T-cell (primary cell): ENCODE measurements around the gene HNRNPA3. TPM values are rescaled to one million over a fixed set of nuclear protein-coding genes. Genes with fewer than 3 reads are reported as not detected.
"Not testable (repeated sequence)": the region's sequence is repeated elsewhere in the genome, so short reads cannot be mapped to it uniquely, and the experiment has no call there.

Source experiments
- ATAC-seq, 4 experiments: fragments of 200-7000 bp in 3 of 4; fragments of 150-1000 bp in 1 of 4; cut with Tn5 transposase; replicated peaks in 1 of 4; 1 replicate in 3 of 4; 2 replicates in 1 of 4; pipeline ENCODE4 v1.10.0; 2021; ENCODE audit warnings: moderate library complexity in 3 of 4, mild to moderate bottlenecking in 2 of 4, moderate number of reproducible peaks in 1 of 4
- CTCF ChIA-PET, 2 donors: fragments of 300-600 bp; sonication (Branson Sonifier 250); formaldehyde crosslinking; loops; one replicate each; lab custom pipeline; 2022; ENCODE audit warnings: antibody characterized with exemption in 2 of 2; lab: Charles Lee
- POLR2A ChIA-PET, 2 donors: fragments of 300-600 bp; sonication (Branson Sonifier 250); formaldehyde crosslinking; loops; one replicate each; lab custom pipeline; 2022; ENCODE audit warnings: antibody characterized with exemption in 2 of 2; lab: Charles Lee
- DNase-seq, 35 experiments: peaks; one replicate each; pipeline versions ENCODE4 v3.0.0 to v3.0.0-alpha.2; 2013 to 2023
- H3K27ac ChIP-seq: one replicate; pipeline ENCODE4 v1.5.1; 2013; ENCODE audit warnings: low read length
- H3K27me3 ChIP-seq, 2 experiments: replicated peaks in 1 of 2; 1 replicate in 1 of 2; 2 replicates in 1 of 2; pipeline versions ENCODE4 v1.6.1 to v1.7.0; 2013; ENCODE audit warnings: low read length in 1 of 2, mixed read lengths in 1 of 2; ENCODE audit not compliant: control insufficient read depth in 2 of 2, insufficient read depth in 2 of 2; ENCODE audit errors: extremely low read depth in 1 of 2
- H3K36me3 ChIP-seq, 2 donors: 1 replicate in 1 of 2; 2 replicates in 1 of 2; pipeline versions ENCODE4 v1.6.1 to v1.7.0; 2013; ENCODE audit warnings: low read length in 1 of 2; ENCODE audit not compliant: control insufficient read depth in 2 of 2, insufficient read depth in 1 of 2; ENCODE audit errors: extremely low read depth in 1 of 2
- H3K4me1 ChIP-seq, 2 experiments: 1 replicate in 1 of 2; 2 replicates in 1 of 2; pipeline versions ENCODE4 v1.6.1 to v1.7.0; 2013; ENCODE audit warnings: low read length in 2 of 2, mixed read lengths in 1 of 2; ENCODE audit not compliant: insufficient read depth in 2 of 2, control insufficient read depth in 1 of 2; ENCODE audit errors: extremely low read depth in 1 of 2
- H3K4me3 ChIP-seq, 2 donors: 1 replicate in 1 of 2; 2 replicates in 1 of 2; pipeline versions ENCODE4 v1.5.1 to v1.7.0; 2013; ENCODE audit warnings: mild to moderate bottlenecking in 2 of 2, low read length in 1 of 2, moderate library complexity in 1 of 2; ENCODE audit not compliant: control insufficient read depth in 1 of 2; ENCODE audit errors: extremely low read depth in 1 of 2
- H3K9me3 ChIP-seq: 2 replicates; pipeline ENCODE4 v1.7.0; 2013
- H3K27ac Mint-ChIP-seq, 2 donors: one replicate each; pipeline ENCODE4 v1.8.0; 2020 to 2021; ENCODE audit warnings: mild to moderate bottlenecking in 2 of 2, mixed read lengths in 2 of 2
- H3K27me3 Mint-ChIP-seq, 2 donors: one replicate each; pipeline ENCODE4 v1.8.0; 2021 to 2022; ENCODE audit warnings: mixed read lengths in 2 of 2
- H3K36me3 Mint-ChIP-seq: one replicate; pipeline ENCODE4 v1.8.0; 2021; ENCODE audit warnings: mixed read lengths
- H3K4me1 Mint-ChIP-seq, 3 donors: one replicate each; pipeline ENCODE4 v1.8.0; 2020 to 2022; ENCODE audit warnings: mixed read lengths in 3 of 3, mild to moderate bottlenecking in 1 of 3
- H3K4me3 Mint-ChIP-seq, 3 donors: one replicate each; pipeline ENCODE4 v1.8.0; 2020 to 2022; ENCODE audit warnings: mild to moderate bottlenecking in 3 of 3, mixed read lengths in 3 of 3, moderate library complexity in 3 of 3
- H3K9me3 Mint-ChIP-seq, 3 donors: one replicate each; pipeline ENCODE4 v1.8.0; 2020 to 2022; ENCODE audit warnings: mixed read lengths in 3 of 3
- WGBS: methylation state at CpG from one replicate; pipeline ENCODE4 v1.1.5; 2013; ENCODE audit warnings: missing lambda C conversion rate; ENCODE audit not compliant: insufficient coverage; 5-methylcytosine and 5-hydroxymethylcytosine counted together
- total RNA-seq, 35 experiments: library from RNA in 6 of 35; stranded (reverse) in 6 of 35; fragments of 120-200 nt in 1 of 35; gene quantifications; one replicate each; pipeline versions ENCODE4 v1.2.1 to v1.2.4 and lab custom pipeline; 2013 to 2026

HNRNPA3 gene
- total RNA-seq, 5 donors from 2014 or later (not counting 1 experiment from before 2014, with no cell fraction given), result 134 to 220 (median 151) TPM

- ChIA-PET CTCF (interaction anchor here in 1 of 2 donors (1.4 kb wide), 1 partner anchor 117 kb away, joined by 3 read pairs; no protein-coding TSS in a partner anchor), POLR2A (interaction anchor here in 1 of 2 donors (0.8 kb wide), 1 partner anchor 495 kb away, joined by 9 read pairs; no protein-coding TSS in a partner anchor)
- ATAC-seq (no peak), DNase-seq (no peak)
- Histone ChIP-seq H3K36me3 (no peaks in the 10 kb centered on the region), H3K27ac (no peak overlapping the region), H3K4me3 (no peak overlapping the region), H3K9me3 (no peaks in the 10 kb centered on the region), H3K4me1 (no peaks in the 10 kb centered on the region), H3K27me3 (peaks cover 0 to 5% of the 10 kb centered on the region in 2 experiments)
- no peak overlapping the region for H3K4me3 Mint-ChIP-seq
- peaks cover 0 to 3% of the 10 kb centered on the region in 2 donors for H3K27me3 Mint-ChIP-seq
- no CpG with 5 or more reads among the region's 1 CpG for WGBS
- no peak overlapping the region for H3K27ac Mint-ChIP-seq
- H3K36me3 Mint-ChIP-seq, result no peaks in the 10 kb centered on the region
- no peaks in the 10 kb centered on the region for H3K9me3 Mint-ChIP-seq
- no peaks in the 10 kb centered on the region for H3K4me1 Mint-ChIP-seq
These were observed 33.8 kb upstream of the HNRNPA3 start for GRCh38 chr2:177178797-177179196.

GRCh38 chr2:177179227-177179626 is 33.4 kb upstream of the HNRNPA3 start:
- H3K4me1 Mint-ChIP-seq, result no peaks in the 10 kb centered on the region
- DNase-seq (no peak), ATAC-seq (no peak)
- H3K27me3 ChIP-seq, result peaks cover 0 to 5% of the 10 kb centered on the region in 2 experiments
- H3K4me3 Mint-ChIP-seq, result no peak overlapping the region
- H3K9me3 Mint-ChIP-seq, result no peaks in the 10 kb centered on the region
- no peak overlapping the region for H3K27ac Mint-ChIP-seq
- H3K9me3 ChIP-seq, result no peaks in the 10 kb centered on the region
- CTCF ChIA-PET, result no interaction called here
- no peaks in the 10 kb centered on the region for H3K36me3 Mint-ChIP-seq
- H3K36me3 ChIP-seq, result no peaks in the 10 kb centered on the region
- POLR2A ChIA-PET, result no interaction called here
- H3K4me3 ChIP-seq, result no peak overlapping the region
- H3K27ac ChIP-seq, result no peak overlapping the region
- no peaks in the 10 kb centered on the region for H3K4me1 ChIP-seq
- WGBS, result no CpG with 5 or more reads among the region's 2 CpGs
- peaks cover 0 to 2% of the 10 kb centered on the region in 2 donors for H3K27me3 Mint-ChIP-seq

GRCh38 chr2:177179671-177180070 is 32.9 kb upstream of the HNRNPA3 start:
- H3K27me3 Mint-ChIP-seq, H3K9me3 ChIP-seq, H3K36me3 ChIP-seq, DNase-seq, H3K36me3 Mint-ChIP-seq, H3K9me3 Mint-ChIP-seq, H3K27ac Mint-ChIP-seq, ATAC-seq, H3K4me1 Mint-ChIP-seq, H3K4me1 ChIP-seq, H3K4me3 ChIP-seq, H3K27me3 ChIP-seq, H3K4me3 Mint-ChIP-seq, POLR2A ChIA-PET, H3K27ac ChIP-seq: not testable (repeated sequence)
- CTCF ChIA-PET, result interaction anchor here in 1 of 2 donors (0.6 kb wide), 1 partner anchor 81 kb away, joined by 3 read pairs; no protein-coding TSS in a partner anchor

- Mint-ChIP-seq H3K27ac (no peak overlapping the region), H3K27me3 (peaks cover 0 to 1% of the 10 kb centered on the region in 2 donors), H3K36me3 (no peaks in the 10 kb centered on the region), H3K9me3 (no peaks in the 10 kb centered on the region), H3K4me1 (no peaks in the 10 kb centered on the region), H3K4me3 (no peak overlapping the region)
- DNase-seq, result no peak
- CTCF ChIA-PET, result interaction anchor here in 1 of 2 donors (0.6 kb wide), 1 partner anchor 80 kb away, joined by 3 read pairs; no protein-coding TSS in a partner anchor
- Histone ChIP-seq H3K4me3 (no peak overlapping the region), H3K27me3 (peaks cover 0 to 3% of the 10 kb centered on the region in 2 experiments), H3K9me3 (no peaks in the 10 kb centered on the region), H3K27ac (no peak overlapping the region), H3K4me1 (no peaks in the 10 kb centered on the region), H3K36me3 (no peaks in the 10 kb centered on the region)
- POLR2A ChIA-PET, result no interaction called here
- WGBS, result no CpG with 5 or more reads among the region's 5 CpGs
- no peak for ATAC-seq
These were observed 32.2 kb upstream of the HNRNPA3 start for GRCh38 chr2:177180269-177181000.

- CTCF ChIA-PET, result interaction anchor here (0.6 kb wide), 3 partner anchors 17 to 221 kb away, joined by 3 to 6 read pairs (median 6); no protein-coding TSS in a partner anchor
These were observed 28.7 kb upstream of the HNRNPA3 start for GRCh38 chr2:177183860-177184259.

GRCh38 chr2:177184606-177185005 is 28.0 kb upstream of the HNRNPA3 start:
- no peaks in the 10 kb centered on the region for H3K36me3 Mint-ChIP-seq
- DNase-seq (no peak), ATAC-seq (no peak)
- H3K4me1 Mint-ChIP-seq, result no peaks in the 10 kb centered on the region
- no peaks in the 10 kb centered on the region for H3K9me3 Mint-ChIP-seq
- CTCF ChIA-PET, result interaction anchor here (0.6 to 0.7 kb wide), 3 partner anchors 18 to 741 kb away, joined by 3 to 6 read pairs (median 5); no protein-coding TSS in a partner anchor
- no peak overlapping the region for H3K27ac ChIP-seq
- H3K9me3 ChIP-seq, result no peaks in the 10 kb centered on the region
- H3K36me3 ChIP-seq, result no peaks in the 10 kb centered on the region
- POLR2A ChIA-PET, result interaction anchor here in 1 of 2 donors (0.6 kb wide), 1 partner anchor 37 kb away, joined by 5 read pairs; no protein-coding TSS in a partner anchor
- peaks cover 0 to 2% of the 10 kb centered on the region in 2 donors for H3K27me3 Mint-ChIP-seq
- no CpG with 5 or more reads among the region's 1 CpG for WGBS
- no peaks in the 10 kb centered on the region for H3K27me3 ChIP-seq
- H3K4me1 ChIP-seq, result no peaks in the 10 kb centered on the region
- no peak overlapping the region for H3K4me3 Mint-ChIP-seq
- no peak overlapping the region for H3K4me3 ChIP-seq
- H3K27ac Mint-ChIP-seq, result no peak overlapping the region

More at GRCh38 chr2:177183860-177184259, 28.7 kb upstream of the HNRNPA3 start:
- no peaks in the 10 kb centered on the region for H3K36me3 ChIP-seq
- ATAC-seq (no peak), DNase-seq (no peak)
- POLR2A ChIA-PET, result interaction anchor here (0.6 kb wide), 3 partner anchors 26 to 48 kb away, joined by 3 to 5 read pairs (median 3); no protein-coding TSS in a partner anchor
- no peak overlapping the region for H3K27ac ChIP-seq
- Mint-ChIP-seq H3K27ac (no peak overlapping the region), H3K36me3 (no peaks in the 10 kb centered on the region), H3K9me3 (no peaks in the 10 kb centered on the region), H3K4me3 (no peak overlapping the region), H3K27me3 (peaks cover 0 to 2% of the 10 kb centered on the region in 2 donors), H3K4me1 (no peaks in the 10 kb centered on the region)
- no peaks in the 10 kb centered on the region for H3K4me1 ChIP-seq
- no peak overlapping the region for H3K4me3 ChIP-seq
- no peaks in the 10 kb centered on the region for H3K27me3 ChIP-seq
- H3K9me3 ChIP-seq, result no peaks in the 10 kb centered on the region
